PFSK-1 (cell line): ENCODE measurements around the gene MAPK1.

Experiments
- FOXP2 ChIP-seq: optimal IDR thresholded peaks from 2 replicates; pipeline ENCODE3; 2011; ENCODE audit warnings: borderline replicate concordance, control low read depth, inconsistent platforms; ENCODE audit not compliant: insufficient read depth; ENCODE audit errors: extremely low read length, extremely low read depth
- POLR2AphosphoS5 ChIP-seq: IDR thresholded peaks from 2 replicates; pipeline ENCODE4 v1.6.1; 2012; ENCODE audit warnings: low read depth, mild to moderate bottlenecking, control low read depth, low read length, moderate library complexity
- SIN3A ChIP-seq: IDR thresholded peaks from 2 replicates; pipeline ENCODE4 v1.6.1; 2012; ENCODE audit warnings: mild to moderate bottlenecking, low read length, moderate library complexity, borderline replicate concordance; ENCODE audit not compliant: insufficient read depth
- TAF1 ChIP-seq: IDR thresholded peaks from 2 replicates; pipeline ENCODE4 v1.6.1; 2012; ENCODE audit warnings: low read length, control low read depth, borderline replicate concordance; ENCODE audit not compliant: insufficient read depth
- TF ChIP-seq, protein P1 (sequence below), 2 experiments: IDR thresholded peaks; 2 replicates each; pipeline versions ENCODE4 v1.6.1 to v1.8.0; 2011 to 2012; ENCODE audit warnings: low read depth in 2 of 2, low read length in 2 of 2, control low read depth in 1 of 2, inconsistent platforms in 1 of 2, mild to moderate bottlenecking in 1 of 2, moderate library complexity in 1 of 2; ENCODE audit not compliant: insufficient read depth in 1 of 2

Gene MAPK1

GRCh38 chr22:21868651-21869050 lies 1.2 kb upstream of the MAPK1 start:
- TF ChIP-seq TAF1 (no peak), POLR2AphosphoS5 (no peak)

DNA sequence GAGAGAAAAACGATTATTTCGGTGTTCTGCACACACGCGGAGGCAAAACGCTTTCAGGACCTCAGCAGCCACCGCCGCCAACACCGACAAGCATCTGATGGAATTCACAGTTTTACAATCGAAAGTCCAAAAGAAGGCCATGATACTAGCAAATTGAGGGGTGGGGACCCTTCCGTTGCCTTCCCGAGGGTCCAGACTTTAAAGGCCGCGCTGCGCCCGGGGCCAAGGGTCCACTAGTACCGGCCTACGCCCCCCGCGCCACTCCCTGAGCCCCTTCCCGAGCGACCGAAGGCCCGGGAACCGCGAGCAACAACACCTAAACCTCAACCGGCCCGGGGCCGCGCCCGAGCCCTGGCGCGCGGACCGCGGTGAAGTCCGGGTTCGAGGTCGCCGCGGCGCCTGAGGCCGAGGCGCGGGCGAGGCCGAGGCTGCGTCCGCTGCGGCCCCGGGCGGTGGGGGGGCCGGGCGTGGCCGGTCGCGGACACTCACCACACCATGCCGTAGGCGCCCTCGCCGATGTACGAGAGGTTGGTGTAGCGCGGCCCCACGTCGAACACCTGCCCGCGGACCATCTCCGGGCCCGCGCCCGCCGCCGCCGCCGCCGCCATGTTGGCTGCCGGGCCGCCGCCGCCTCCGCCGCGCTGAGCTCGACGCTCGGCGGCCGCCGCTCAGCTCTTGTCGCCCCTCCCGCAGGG lies 465 bp downstream of the MAPK1 start:
- TF ChIP-seq, protein P1, sequence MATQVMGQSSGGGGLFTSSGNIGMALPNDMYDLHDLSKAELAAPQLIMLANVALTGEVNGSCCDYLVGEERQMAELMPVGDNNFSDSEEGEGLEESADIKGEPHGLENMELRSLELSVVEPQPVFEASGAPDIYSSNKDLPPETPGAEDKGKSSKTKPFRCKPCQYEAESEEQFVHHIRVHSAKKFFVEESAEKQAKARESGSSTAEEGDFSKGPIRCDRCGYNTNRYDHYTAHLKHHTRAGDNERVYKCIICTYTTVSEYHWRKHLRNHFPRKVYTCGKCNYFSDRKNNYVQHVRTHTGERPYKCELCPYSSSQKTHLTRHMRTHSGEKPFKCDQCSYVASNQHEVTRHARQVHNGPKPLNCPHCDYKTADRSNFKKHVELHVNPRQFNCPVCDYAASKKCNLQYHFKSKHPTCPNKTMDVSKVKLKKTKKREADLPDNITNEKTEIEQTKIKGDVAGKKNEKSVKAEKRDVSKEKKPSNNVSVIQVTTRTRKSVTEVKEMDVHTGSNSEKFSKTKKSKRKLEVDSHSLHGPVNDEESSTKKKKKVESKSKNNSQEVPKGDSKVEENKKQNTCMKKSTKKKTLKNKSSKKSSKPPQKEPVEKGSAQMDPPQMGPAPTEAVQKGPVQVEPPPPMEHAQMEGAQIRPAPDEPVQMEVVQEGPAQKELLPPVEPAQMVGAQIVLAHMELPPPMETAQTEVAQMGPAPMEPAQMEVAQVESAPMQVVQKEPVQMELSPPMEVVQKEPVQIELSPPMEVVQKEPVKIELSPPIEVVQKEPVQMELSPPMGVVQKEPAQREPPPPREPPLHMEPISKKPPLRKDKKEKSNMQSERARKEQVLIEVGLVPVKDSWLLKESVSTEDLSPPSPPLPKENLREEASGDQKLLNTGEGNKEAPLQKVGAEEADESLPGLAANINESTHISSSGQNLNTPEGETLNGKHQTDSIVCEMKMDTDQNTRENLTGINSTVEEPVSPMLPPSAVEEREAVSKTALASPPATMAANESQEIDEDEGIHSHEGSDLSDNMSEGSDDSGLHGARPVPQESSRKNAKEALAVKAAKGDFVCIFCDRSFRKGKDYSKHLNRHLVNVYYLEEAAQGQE (IDR thresholded peaks at IDR 0.05; ENCODE audit: insufficient read depth in 1 of 2, low read depth in 2 of 2, low read length in 2 of 2) = no peak
- no peak for TF ChIP-seq POLR2AphosphoS5
- no peak for TF ChIP-seq SIN3A
- no peak for TF ChIP-seq FOXP2
- no peak for TF ChIP-seq TAF1

DNA sequence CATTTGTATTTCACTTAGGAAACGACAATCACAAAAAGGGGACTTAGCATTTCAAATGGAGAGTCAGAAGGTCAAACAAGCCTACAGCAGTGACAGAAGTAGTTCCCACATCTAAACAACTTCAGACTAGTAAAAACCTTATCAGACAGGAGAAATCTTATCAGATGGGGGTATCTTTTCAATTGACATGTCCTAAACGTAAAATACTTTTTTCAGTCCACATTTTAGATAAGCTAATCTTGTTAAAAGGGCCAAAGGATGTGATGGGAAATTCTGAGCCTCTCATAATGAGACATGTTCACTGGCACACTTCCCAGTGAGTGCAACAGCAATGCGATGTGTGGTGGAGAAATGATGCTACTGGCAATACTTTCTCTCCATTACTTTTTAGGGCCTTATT lies 2.4 kb downstream of the MAPK1 start:
- TF ChIP-seq FOXP2 = no peak
- TF ChIP-seq SIN3A = peak; percentile 72; the same call in 1 of the 2 replicates

DNA sequence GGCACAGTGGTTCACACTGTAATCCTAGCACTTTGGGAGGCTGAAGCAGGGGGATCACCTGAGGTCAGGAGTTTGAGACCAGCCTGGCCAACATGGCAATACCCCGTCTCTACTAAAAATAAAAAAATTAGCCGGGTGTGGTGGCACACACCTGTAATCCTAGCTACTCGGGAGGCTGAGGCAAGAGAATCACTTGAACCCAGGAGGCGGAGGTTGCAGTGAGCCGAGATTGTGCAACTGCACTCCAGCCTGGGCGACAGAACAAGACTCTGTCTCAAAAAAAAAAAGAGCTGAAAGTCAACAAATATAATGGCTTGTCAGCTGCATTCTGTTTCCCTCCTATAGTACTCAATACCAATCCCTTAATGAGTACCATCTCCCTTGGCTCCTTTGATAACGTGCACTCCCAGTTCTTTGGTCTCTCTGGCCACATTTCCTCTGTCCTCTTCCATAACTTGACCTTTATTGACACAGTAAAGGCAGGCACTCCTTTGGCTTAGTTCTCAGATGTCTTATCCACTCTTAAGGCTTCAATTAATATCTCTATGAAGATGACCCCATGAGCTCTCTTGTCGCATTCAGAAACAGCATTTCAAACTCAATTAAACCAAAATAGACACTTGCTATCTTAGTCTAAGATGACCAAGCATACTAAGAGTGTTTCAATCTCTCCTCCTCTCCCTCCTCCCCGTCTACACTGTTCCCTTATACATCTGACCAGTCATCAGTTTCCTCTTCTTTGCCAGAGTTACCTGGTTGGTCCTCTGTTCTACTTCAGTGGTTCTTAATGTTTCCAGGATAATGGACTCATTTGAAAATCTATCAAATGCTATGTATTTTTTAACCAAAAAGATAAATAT lies 4.8 kb downstream of the MAPK1 start:
- TF ChIP-seq SIN3A = no peak
- TF ChIP-seq POLR2AphosphoS5 = no peak
- TF ChIP-seq TAF1 = no peak
- TF ChIP-seq FOXP2 = no peak
- TF ChIP-seq, protein P1 (IDR thresholded peaks at IDR 0.05; ENCODE audit: insufficient read depth in 1 of 2, low read depth in 2 of 2, low read length in 2 of 2) = no peak

DNA sequence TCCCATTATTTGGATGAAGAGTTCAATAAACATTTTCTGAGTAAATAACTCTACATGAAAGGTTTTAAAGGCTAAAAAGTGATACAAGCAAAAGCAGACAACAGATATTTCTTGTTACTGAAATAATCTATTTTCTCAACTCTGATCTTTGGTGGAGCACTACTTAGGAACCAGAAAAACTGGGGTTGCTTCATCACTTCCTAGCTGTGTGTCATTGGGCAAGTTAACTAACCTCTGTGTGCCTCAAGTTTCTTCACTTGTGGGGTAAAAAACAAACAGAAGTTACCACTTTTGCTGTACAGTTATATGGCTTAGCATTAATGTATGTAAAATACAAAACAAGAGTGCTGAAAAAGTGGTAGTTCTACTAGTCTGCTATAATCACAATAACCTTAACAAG lies 5.6 kb downstream of the MAPK1 start:
- no peak for TF ChIP-seq TAF1
- TF ChIP-seq, protein P1 (IDR thresholded peaks at IDR 0.05; ENCODE audit: insufficient read depth in 1 of 2, low read depth in 2 of 2, low read length in 2 of 2) = no peak
- no peak for TF ChIP-seq POLR2AphosphoS5
- TF ChIP-seq FOXP2 = no peak
- TF ChIP-seq SIN3A = no peak

GRCh38 chr22:21861264-21861848 lies 6.1 kb downstream of the MAPK1 start:
- TF ChIP-seq POLR2AphosphoS5 = no peak
- no peak for TF ChIP-seq SIN3A
- no peak for TF ChIP-seq TAF1
- TF ChIP-seq, protein P1 (IDR thresholded peaks at IDR 0.05; ENCODE audit: insufficient read depth in 1 of 2, low read depth in 2 of 2, low read length in 2 of 2) = no peak
- no peak for TF ChIP-seq FOXP2
